Osteocyte (in vitro differentiated cells): ENCODE results near the gene CHN1. TPM values are rescaled to one million over a fixed set of nuclear protein-coding genes. Genes with fewer than 3 reads are reported as not detected.

Experiments used
- DNase-seq: peaks from one replicate; pipeline ENCODE4 v3.0.0; 2021; ENCODE audit warnings: mixed read lengths; ENCODE audit not compliant: unreplicated experiment; ENCODE audit errors: extremely low spot score
- H3K27ac Mint-ChIP-seq: one replicate; pipeline ENCODE4 v1.8.0; 2021; ENCODE audit warnings: mild to moderate bottlenecking, mixed read lengths; ENCODE audit not compliant: unreplicated experiment
- H3K27me3 Mint-ChIP-seq: one replicate; pipeline ENCODE4 v1.8.0; 2021; ENCODE audit warnings: mixed read lengths; ENCODE audit not compliant: unreplicated experiment
- H3K36me3 Mint-ChIP-seq: one replicate; pipeline ENCODE4 v1.8.0; 2021; ENCODE audit warnings: mixed read lengths; ENCODE audit not compliant: unreplicated experiment
- H3K4me1 Mint-ChIP-seq: one replicate; pipeline ENCODE4 v1.8.0; 2021; ENCODE audit warnings: mixed read lengths; ENCODE audit not compliant: unreplicated experiment
- H3K4me3 Mint-ChIP-seq: one replicate; pipeline ENCODE4 v1.8.0; 2021; ENCODE audit warnings: mild to moderate bottlenecking, moderate library complexity, mixed read lengths; ENCODE audit not compliant: unreplicated experiment
- H3K9me3 Mint-ChIP-seq: one replicate; pipeline ENCODE4 v1.8.0; 2021; ENCODE audit warnings: mixed read lengths; ENCODE audit not compliant: unreplicated experiment
- CTCF ChIP-seq: fragments of 200-600 bp; sonication (generic); IDR thresholded peaks from 2 replicates; pipeline ENCODE4 v1.5.0; 2021; ENCODE audit warnings: antibody characterized with exemption, mild to moderate bottlenecking, moderate library complexity
- total RNA-seq: library from RNA; stranded (reverse); gene quantifications from 2 replicates; pipeline ENCODE4 v1.2.1, GENCODE V29; 2021

The CHN1 gene
- total RNA-seq, 1 donor from 2014 or later, result 22.3 TPM

GRCh38 chr2:175022923-175023322 is 17.7 kb upstream of the CHN1 start:
- H3K27me3 Mint-ChIP-seq, result no peaks in the 10 kb centered on the region
- H3K9me3 Mint-ChIP-seq, result no peaks in the 10 kb centered on the region
- no peak for TF ChIP-seq CTCF
- peaks cover 7% of the 10 kb centered on the region for H3K4me1 Mint-ChIP-seq
- no peaks in the 10 kb centered on the region for H3K36me3 Mint-ChIP-seq
- H3K27ac Mint-ChIP-seq, result no peak overlapping the region
- no peak overlapping the region for H3K4me3 Mint-ChIP-seq
- no peak for DNase-seq

GRCh38 chr2:175019566-175020327 is 14.6 kb upstream of the CHN1 start:
- H3K27me3 Mint-ChIP-seq, result no peaks in the 10 kb centered on the region
- H3K9me3 Mint-ChIP-seq, result no peaks in the 10 kb centered on the region
- H3K36me3 Mint-ChIP-seq, result no peaks in the 10 kb centered on the region
- peaks cover 1% of the 10 kb centered on the region for H3K4me1 Mint-ChIP-seq
- DNase-seq, result no peak
- no peak for TF ChIP-seq CTCF
- H3K4me3 Mint-ChIP-seq, result no peak overlapping the region
- no peak overlapping the region for H3K27ac Mint-ChIP-seq

- H3K27ac Mint-ChIP-seq, result no peak overlapping the region
- peaks cover 1% of the 10 kb centered on the region for H3K4me1 Mint-ChIP-seq
- no peaks in the 10 kb centered on the region for H3K27me3 Mint-ChIP-seq
- no peaks in the 10 kb centered on the region for H3K9me3 Mint-ChIP-seq
- DNase-seq, result no peak
- H3K36me3 Mint-ChIP-seq, result no peaks in the 10 kb centered on the region
- TF ChIP-seq CTCF, result no peak
- no peak overlapping the region for H3K4me3 Mint-ChIP-seq
Observed at GRCh38 chr2:175017618-175018414, 12.6 kb upstream of the CHN1 start.

GRCh38 chr2:175015340-175015739 is 10.2 kb upstream of the CHN1 start:
- DNase-seq, result no peak
- peaks cover 5% of the 10 kb centered on the region for H3K27me3 Mint-ChIP-seq
- no peak overlapping the region for H3K27ac Mint-ChIP-seq
- no peaks in the 10 kb centered on the region for H3K9me3 Mint-ChIP-seq
- no peaks in the 10 kb centered on the region for H3K36me3 Mint-ChIP-seq
- peaks cover 1% of the 10 kb centered on the region for H3K4me1 Mint-ChIP-seq
- TF ChIP-seq CTCF, result no peak
- H3K4me3 Mint-ChIP-seq, result no peak overlapping the region

GRCh38 chr2:175012516-175012915 is 7.3 kb upstream of the CHN1 start:
- H3K36me3 Mint-ChIP-seq, result peaks cover under 1% of the 10 kb centered on the region
- peaks cover 1% of the 10 kb centered on the region for H3K4me1 Mint-ChIP-seq
- no peak for DNase-seq
- H3K27ac Mint-ChIP-seq, result no peak overlapping the region
- H3K9me3 Mint-ChIP-seq, result no peaks in the 10 kb centered on the region
- no peak for TF ChIP-seq CTCF
- H3K27me3 Mint-ChIP-seq, result peaks cover 13% of the 10 kb centered on the region
- H3K4me3 Mint-ChIP-seq, result no peak overlapping the region
